Colonic mucosa (tissue), 4 donors: ENCODE results near the gene GCH1. TPM values are rescaled to one million over a fixed set of nuclear protein-coding genes. Genes with fewer than 3 reads are reported as not detected.

ENCODE experiments used
- DNase-seq: peaks from one replicate; pipeline ENCODE4 v3.0.0-alpha.2; 2020
- H3K27ac ChIP-seq: fragments of 200-600 bp; one replicate; pipeline ENCODE4 v1.8.0; 2021
- H3K27me3 ChIP-seq: fragments of 200-600 bp; one replicate; pipeline ENCODE4 v1.8.0; 2021
- H3K36me3 ChIP-seq: fragments of 200-600 bp; one replicate; pipeline ENCODE4 v1.8.0; 2021
- H3K4me1 ChIP-seq: fragments of 200-600 bp; one replicate; pipeline ENCODE4 v1.8.0; 2021; ENCODE audit warnings: mild to moderate bottlenecking
- H3K4me3 ChIP-seq: fragments of 200-600 bp; one replicate; pipeline ENCODE4 v1.8.0; 2021
- H3K9ac ChIP-seq, 2 donors: one replicate each; pipeline ENCODE4 v1.7.0; 2013; ENCODE audit warnings: control low read depth in 2 of 2, low read depth in 2 of 2, low read length in 2 of 2
- H3K9me3 ChIP-seq: fragments of 200-600 bp; one replicate; pipeline ENCODE4 v1.8.0; 2021
- intact Hi-C: fragments of 100-400 bp; cut with DNase I; formaldehyde crosslinking; loops from one replicate; pipeline ENCODE4 v1.14.1; 2022
- total RNA-seq, 2 donors: library from RNA; stranded (reverse); fragmentation: NEBNext Ultra II Directional in 1 of 2; extraction: Animal tissue kit (Norgen Biotek cat#: 25700) in 1 of 2; gene quantifications; one replicate each; pipeline ENCODE4 v1.2.1, GENCODE V29; 2021
- TF ChIP-seq, protein P1 (sequence below): fragments of 200-600 bp; IDR thresholded peaks from one replicate; pipeline ENCODE4 v1.8.0; 2022; ENCODE audit warnings: antibody characterized with exemption, mild to moderate bottlenecking
- donor health status: healthy.
- donor health status: DM: no; HTN: no; CAD: no.
- donor health status: DM: no; HTN: no; CAD: no.

Gene GCH1
- total RNA-seq, 2 donors from 2014 or later: 20.4 to 30.8 TPM

DNA sequence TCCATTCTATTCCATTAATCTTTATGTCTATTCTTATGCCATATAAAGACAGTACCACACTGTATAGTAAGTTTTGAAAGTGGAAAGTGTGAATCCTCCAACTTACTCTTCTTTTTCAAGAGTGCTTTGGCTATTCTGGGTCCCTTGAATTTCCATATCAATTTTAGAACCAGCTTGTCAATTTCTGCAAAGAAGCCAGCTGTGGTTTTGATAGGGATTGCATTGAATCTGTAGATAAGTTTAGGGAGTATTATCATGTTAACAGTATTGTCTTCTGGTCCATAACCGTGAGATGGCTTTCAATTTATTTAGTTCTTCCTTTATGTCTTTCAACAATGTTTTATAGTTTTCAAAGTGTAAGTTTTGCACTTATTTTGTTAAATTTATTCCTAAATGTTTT, 34.2 kb upstream of the GCH1 start:
- intact Hi-C loops: no loop called here

DNA sequence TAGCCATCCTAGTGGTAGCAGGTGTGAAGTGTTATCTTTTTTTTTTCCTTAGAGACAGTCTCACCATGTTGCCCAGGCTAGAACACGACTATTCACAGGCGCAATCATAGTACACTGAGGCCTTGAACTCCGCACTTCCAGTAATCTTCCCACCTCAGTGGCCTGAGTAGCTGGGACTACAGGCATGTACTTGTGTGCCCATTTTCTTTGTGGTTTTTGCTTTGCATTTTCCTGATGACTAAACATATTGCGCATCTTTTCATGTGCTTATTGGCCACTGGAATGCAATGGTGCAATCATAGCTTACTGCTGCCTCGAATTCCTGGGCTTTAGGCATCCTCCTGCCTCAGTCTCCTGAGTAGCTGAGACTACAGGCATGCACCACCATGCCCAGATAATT, 33.3 kb upstream of the GCH1 start:
- H3K27me3 ChIP-seq: no peaks in the 10 kb centered on the region
- no peak overlapping the region for H3K4me3 ChIP-seq
- H3K27ac ChIP-seq: no peak overlapping the region
- H3K9ac ChIP-seq: no peak overlapping the region
- H3K36me3 ChIP-seq: no peaks in the 10 kb centered on the region
- no peaks in the 10 kb centered on the region for H3K4me1 ChIP-seq
- no peaks in the 10 kb centered on the region for H3K9me3 ChIP-seq
- TF ChIP-seq, protein P1, sequence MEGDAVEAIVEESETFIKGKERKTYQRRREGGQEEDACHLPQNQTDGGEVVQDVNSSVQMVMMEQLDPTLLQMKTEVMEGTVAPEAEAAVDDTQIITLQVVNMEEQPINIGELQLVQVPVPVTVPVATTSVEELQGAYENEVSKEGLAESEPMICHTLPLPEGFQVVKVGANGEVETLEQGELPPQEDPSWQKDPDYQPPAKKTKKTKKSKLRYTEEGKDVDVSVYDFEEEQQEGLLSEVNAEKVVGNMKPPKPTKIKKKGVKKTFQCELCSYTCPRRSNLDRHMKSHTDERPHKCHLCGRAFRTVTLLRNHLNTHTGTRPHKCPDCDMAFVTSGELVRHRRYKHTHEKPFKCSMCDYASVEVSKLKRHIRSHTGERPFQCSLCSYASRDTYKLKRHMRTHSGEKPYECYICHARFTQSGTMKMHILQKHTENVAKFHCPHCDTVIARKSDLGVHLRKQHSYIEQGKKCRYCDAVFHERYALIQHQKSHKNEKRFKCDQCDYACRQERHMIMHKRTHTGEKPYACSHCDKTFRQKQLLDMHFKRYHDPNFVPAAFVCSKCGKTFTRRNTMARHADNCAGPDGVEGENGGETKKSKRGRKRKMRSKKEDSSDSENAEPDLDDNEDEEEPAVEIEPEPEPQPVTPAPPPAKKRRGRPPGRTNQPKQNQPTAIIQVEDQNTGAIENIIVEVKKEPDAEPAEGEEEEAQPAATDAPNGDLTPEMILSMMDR: no peak
- no peak for DNase-seq
- intact Hi-C loops: no loop called here

More for the DNA sequence above, 34.2 kb upstream of the GCH1 start:
- Histone ChIP-seq H3K27ac (no peak overlapping the region), H3K9me3 (no peaks in the 10 kb centered on the region), H3K9ac (no peak overlapping the region), H3K4me1 (no peaks in the 10 kb centered on the region), H3K4me3 (no peak overlapping the region), H3K27me3 (no peaks in the 10 kb centered on the region), H3K36me3 (no peaks in the 10 kb centered on the region)
- no peak for DNase-seq
- TF ChIP-seq, protein P1: no peak

DNA sequence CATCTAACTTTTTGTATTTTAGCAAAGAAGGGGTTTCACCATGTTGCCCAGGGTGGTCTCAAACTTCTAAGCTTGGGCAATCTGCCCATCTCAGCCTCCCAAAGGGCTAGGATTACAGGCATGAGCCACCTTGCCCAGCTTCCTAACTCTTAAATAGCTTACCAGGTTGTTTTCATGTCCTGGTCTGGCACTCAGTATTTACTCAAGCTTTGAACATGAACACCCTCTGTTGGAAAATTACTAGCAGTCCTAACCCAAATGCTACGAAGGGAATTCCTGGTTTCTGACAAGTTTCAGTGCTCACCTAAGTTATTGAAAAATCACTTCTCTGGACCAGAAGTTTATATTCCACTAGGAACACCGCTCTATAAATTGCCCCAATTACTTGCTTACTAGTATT, 32.5 kb upstream of the GCH1 start:
- no peak overlapping the region for H3K4me3 ChIP-seq
- H3K9ac ChIP-seq: no peak overlapping the region
- no peak for DNase-seq
- intact Hi-C loops: no loop called here
- no peaks in the 10 kb centered on the region for H3K36me3 ChIP-seq
- no peak overlapping the region for H3K27ac ChIP-seq
- H3K4me1 ChIP-seq: no peaks in the 10 kb centered on the region
- H3K27me3 ChIP-seq: no peaks in the 10 kb centered on the region
- H3K9me3 ChIP-seq: no peaks in the 10 kb centered on the region
- TF ChIP-seq, protein P1: no peak

DNA sequence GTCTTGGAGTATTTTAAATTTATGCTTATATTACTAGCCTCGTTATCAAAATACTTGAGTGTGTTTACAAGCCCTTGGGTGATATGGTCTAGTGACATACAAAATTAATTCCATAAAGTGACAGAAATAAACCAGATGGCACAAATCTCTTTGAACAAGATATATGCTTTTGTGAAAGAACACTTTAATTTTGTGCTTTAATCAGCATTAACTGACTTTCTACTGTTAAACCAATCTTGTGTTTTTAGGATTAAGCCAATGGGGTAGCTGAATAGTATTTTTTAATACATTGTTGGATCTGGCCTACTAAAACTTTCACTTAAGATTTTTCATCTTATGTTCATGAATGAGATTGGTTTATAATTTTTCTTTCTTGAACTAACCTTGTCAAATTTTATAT, 30.4 kb upstream of the GCH1 start:
- H3K4me3 ChIP-seq: no peak overlapping the region
- no peaks in the 10 kb centered on the region for H3K36me3 ChIP-seq
- H3K9ac ChIP-seq: no peak overlapping the region
- TF ChIP-seq, protein P1: no peak
- no peak overlapping the region for H3K27ac ChIP-seq
- intact Hi-C loops: no loop called here
- H3K9me3 ChIP-seq: no peaks in the 10 kb centered on the region
- DNase-seq: no peak
- H3K27me3 ChIP-seq: no peaks in the 10 kb centered on the region
- H3K4me1 ChIP-seq: no peaks in the 10 kb centered on the region

DNA sequence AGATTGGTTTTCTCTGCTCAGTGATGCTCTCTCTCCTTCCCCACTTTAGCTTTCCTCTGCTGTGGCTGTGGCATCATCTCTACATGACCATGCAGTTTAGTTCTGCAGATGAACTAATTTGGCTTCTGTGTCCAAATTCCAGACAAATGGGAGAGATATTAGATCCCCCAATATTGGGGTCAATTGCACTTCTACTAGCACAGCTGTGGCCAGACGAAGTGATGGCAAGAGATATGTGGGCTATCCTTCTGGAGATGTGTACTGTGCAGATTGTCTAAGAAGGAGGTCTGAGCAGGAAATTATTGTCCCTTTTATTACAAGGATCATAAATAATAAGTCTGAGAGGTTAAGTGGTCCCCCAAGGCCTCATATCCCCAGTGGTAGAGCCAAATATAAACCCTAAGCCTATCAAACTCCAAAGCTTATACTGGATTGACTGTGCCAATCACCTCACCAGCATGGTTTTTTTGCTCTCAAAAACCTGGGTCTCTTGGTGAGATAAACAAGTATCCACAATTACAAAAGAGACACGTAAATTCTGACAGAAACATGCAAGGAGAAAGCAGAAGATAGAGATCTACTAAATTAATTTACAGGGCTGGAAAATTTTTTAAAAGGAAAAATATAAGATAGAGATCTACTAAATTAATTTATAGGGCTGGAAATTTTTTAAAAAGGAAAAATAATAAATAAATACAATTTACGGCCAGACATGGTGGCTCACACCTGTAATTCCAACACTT, 29.1 kb upstream of the GCH1 start:
- Histone ChIP-seq H3K36me3 (no peaks in the 10 kb centered on the region), H3K4me1 (no peaks in the 10 kb centered on the region), H3K4me3 (no peak overlapping the region), H3K9me3 (no peaks in the 10 kb centered on the region), H3K27me3 (no peaks in the 10 kb centered on the region), H3K9ac (no peak overlapping the region), H3K27ac (no peak overlapping the region)
- intact Hi-C loops: no loop called here
- no peak for DNase-seq
- TF ChIP-seq, protein P1: no peak
